T47D (cell line): ENCODE results near the gene ZSWIM4.

Experiments
- DNase-seq, 2 experiments: peaks; one replicate each; pipeline versions ENCODE4 v3.0.0 to v3.0.0-alpha.2; 2011 to 2012; ENCODE audit warnings: low read depth in 1 of 2, low spot score in 1 of 2
- JUND ChIP-seq: IDR thresholded peaks from 2 replicates; pipeline ENCODE4 v1.6.1; 2012; ENCODE audit warnings: low read depth
- in situ Hi-C: cut with HindIII; loops from 2 replicates; pipeline ENCODE4 v1.10.0; 2016; ENCODE audit warnings: low sequenced_read_pairs, low pct_unique_long_range_greater_than_20kb

Gene ZSWIM4

GRCh38 chr19:13872339-13872694 lies 77.1 kb downstream of the ZSWIM4 start:
- in situ Hi-C loops = no loop called here
- DNase-seq = no peak
- no peak for TF ChIP-seq JUND

GRCh38 chr19:13872695-13873389 lies 77.6 kb downstream of the ZSWIM4 start:
- no peak for DNase-seq
- TF ChIP-seq JUND = no peak
- in situ Hi-C loops = no loop called here

GRCh38 chr19:13873834-13874515 lies 78.7 kb downstream of the ZSWIM4 start:
- TF ChIP-seq JUND = no peak
- in situ Hi-C loops = no loop called here
- peak in 1 of 2 experiments; percentile 44 for DNase-seq

- in situ Hi-C loops = no loop called here
- no peak for DNase-seq
- no peak for TF ChIP-seq JUND
Measured at GRCh38 chr19:13875824-13876223, 80.6 kb downstream of the ZSWIM4 start.

GRCh38 chr19:13876834-13877233 lies 81.6 kb downstream of the ZSWIM4 start, which contains the start of gene NANOS3:
Gene NANOS3 (plus strand): TSS chr19:13877134. CDS start chr19:13877249, 115 bp downstream.
- in situ Hi-C loops = no loop called here
- TF ChIP-seq JUND = no peak
- no peak for DNase-seq

- TF ChIP-seq JUND = no peak
- in situ Hi-C loops = no loop called here
- DNase-seq = no peak
Measured at GRCh38 chr19:13877303-13877702, 82.1 kb downstream of the ZSWIM4 start.

- no peak; the same call in 1 of the 2 replicates for TF ChIP-seq JUND
- in situ Hi-C loops = no loop called here
- peak; percentile 87 to 93 for DNase-seq
Measured at GRCh38 chr19:13880059-13881043, 85.1 kb downstream of the ZSWIM4 start.

GRCh38 chr19:13881251-13881691 lies 86.0 kb downstream of the ZSWIM4 start:
- no peak for TF ChIP-seq JUND
- in situ Hi-C loops = no loop called here
- no peak for DNase-seq
